Measurements from ENCODE around the gene SYNE4.

SYNE4 gene

DNA sequence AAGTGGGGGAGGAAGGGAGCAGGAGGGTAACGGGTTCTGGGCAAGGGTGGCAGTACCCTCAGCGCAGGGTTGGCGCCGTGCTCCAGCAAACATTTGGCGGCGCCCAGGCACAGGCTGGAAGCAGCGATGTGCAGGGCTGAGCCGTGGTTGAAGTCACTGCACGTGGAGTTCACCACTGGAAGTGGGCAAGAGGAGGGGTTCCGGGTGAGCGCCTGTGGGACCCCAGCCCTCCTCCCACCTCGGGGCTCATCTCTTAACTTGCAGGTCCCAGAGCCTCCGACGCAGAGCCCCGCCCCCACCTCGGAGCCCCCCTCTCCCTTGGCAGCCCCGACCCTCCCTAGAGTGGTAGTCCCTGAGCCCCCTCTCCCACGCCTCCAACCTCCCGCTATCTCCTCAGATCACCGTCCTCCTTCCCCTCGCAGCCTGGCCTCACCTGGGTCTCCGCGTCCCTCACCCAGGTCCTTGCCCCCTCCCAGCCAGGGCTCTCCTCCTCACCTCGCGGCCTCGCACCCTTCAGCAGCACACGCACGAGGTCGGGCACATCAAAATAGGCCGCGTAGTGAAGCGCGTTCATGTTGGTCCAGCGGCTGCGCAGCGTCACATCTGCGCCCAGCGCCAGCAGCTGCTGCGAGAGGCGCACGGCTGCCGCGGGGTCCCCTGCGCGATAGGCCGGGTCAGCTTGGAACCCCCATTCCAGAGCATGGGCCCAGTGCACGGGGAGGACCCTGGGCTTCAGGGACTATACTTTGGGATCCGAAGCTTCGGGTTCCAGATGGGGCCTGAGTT lies 17.7 kb upstream of the SYNE4 start:
- DNase-seq (ENCODE audit: low read depth): no peak

DNA sequence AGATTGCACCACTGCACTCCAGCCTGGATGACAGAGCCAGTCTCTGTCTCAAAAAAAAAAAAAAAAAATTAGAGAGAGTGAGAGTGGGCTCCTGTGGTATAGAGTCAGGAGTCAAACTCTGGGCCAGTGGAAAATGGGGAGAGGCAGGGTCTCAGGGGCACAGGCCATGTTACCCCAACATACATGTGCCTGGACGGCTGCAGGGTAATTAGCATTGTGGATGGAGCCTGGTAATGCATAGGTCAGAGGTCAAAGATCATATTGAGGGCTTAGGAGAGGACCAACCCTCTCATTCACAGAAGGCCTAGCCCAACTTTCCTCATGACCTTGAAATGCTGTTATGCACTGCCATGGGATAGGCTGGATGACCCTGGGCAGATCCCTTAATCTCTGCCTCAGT lies 16.9 kb upstream of the SYNE4 start:
- no peak for DNase-seq (ENCODE audit: low read depth)

DNA sequence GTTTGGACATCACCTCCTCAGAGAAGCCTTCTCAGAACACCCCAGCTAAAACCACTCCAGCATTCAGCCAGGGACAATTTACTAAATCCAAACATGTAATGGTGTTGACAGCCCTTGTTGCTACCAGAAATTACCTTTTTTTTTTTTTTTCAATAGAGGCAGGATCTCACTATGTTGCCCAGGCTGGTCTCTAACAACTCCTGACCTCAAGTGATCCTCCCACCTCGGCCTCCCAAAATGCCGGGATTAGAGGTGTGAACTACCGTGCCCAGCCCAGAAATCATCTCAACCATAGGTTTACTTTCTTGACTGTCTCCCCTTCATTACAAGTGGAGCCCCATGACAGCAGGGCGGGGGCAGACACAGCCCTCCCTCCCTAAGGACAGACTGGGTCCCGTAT lies 14.8 kb upstream of the SYNE4 start:
- DNase-seq (ENCODE audit: low read depth): no peak

DNA sequence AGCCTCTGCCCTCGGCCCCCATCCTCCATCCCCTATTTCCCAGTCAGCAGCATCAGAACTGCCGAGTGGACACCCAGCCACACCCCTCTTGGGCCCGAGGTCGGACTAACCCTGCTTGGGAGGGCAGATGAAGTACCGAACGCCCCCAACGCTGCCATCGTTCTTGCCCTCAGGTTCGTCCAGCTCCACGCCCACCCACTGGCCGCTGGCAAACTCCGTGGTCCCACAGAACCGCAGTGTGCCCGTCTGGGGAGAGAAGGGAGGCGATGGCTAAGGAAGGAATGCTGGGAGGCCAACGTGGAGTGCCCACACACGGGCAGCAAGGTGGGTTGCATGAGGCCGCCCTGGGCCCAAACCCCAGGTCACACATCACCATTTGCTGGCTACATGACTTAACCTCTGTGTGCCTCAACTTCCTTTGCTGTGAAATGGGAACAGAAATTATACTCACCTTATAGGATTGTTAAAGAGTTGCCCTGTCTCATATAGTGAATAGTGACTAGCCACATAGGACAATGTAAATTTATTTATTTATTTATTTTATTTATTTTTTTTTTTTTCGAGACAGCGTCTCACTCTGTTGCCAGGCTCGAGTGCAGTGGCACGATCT lies 10.6 kb upstream of the SYNE4 start:
- DNase-seq (ENCODE audit: low read depth): no peak

DNA sequence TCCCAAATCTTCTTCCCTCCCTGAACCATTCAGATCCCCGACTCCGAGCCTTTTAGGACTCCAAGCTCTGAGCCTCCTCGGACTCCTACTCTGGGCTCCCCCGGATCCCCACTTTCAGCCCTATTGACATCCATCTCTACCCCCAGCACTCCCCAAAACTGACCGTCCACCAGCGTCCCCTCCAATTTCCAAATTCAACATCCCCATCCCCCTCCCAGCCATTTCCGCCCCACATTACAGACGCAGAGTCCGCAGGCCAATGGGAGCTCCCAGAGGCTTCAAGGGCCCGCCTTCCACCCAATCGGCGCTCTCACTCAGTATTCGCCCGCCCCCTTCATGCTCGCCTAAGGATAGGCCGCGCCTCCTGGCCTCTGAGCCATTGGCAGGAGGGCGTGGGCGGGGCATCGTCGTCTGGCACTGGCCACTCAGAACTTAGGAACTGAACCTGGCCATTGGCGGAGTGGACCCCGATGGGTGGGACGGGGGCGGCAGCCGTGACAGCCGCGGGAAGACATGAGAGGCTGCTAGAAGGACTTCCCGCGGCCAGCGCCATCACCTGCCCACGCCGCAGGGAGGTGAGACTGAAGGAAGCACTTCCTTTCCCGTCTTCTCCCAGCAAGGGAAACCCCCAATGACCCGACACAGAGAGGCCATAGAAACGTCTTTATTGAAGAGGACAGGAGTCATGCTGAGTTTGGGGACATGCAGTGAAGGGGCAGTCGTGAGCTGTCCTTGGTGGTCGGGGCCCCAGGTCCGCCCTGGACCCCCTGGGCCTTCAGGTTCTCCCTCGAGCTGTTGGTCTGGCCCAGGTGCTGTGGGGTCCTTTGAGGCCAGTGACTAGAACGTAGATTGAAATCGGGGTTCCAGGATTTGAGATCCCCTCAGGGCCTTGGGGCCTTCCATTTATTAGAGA lies 5.7 kb upstream of the SYNE4 start, which contains the start of gene ALKBH6:
TSS of gene ALKBH6 (minus strand) at position 202 of the 913 bp plus-strand sequence. CDS start 816 bp downstream, outside the sequence.
- DNase-seq (ENCODE audit: low read depth): peak; percentile 97

DNA sequence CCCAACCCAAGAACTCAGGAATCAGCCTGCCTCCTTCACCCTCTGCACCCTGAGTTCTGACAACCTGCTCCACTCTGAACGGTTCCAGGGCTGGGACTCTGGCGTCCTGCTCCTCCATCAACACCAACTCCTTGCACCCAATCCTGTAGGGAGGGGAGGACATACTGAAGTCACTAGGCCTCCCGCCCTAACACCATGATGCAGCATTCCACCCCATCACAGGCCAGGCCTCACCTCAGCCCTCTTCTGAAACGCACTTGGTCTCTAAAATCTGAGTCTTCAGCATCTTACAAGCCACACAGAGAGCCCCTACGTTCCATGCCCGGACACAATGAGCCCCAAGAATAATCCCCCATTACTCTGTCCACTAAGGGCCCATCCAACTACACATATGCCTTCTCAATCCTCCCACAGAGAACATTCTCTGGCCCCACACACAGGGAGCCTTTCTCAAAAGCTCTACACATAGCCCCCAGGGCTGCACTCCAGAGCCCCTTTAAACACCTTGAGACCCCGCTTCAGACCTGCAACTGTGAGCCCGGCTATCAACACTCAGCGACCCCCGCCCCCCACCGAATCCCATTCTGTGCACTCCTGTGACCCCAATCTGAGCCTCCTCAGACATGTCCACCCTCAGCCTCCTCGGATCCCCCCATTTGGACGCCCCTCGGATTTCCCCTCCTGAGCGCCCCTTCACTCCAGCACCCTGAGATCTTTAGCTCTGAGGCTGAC lies 4.8 kb upstream of the SYNE4 start:
- no peak for DNase-seq (ENCODE audit: low read depth)

DNA sequence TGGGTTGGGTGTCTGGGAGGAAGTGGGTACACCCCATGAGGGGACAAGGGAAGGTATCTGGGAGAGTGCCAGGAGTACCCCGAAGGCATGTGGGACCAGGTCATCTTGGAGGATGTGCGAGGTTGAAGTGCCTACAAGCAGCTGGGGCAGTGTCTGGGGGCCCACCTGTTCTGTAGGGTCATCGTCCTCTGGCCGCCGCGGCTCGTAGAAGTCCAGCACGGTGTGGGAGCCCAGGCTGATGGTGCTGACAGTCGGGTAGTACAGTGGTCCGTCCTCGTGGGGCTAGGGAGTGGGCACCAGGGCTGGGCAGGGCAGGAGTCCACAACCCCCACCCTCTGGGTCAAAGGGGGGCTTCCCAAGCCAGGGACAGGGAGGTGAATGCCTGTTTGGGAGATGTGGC lies 1.8 kb upstream of the SYNE4 start:
- no peak for DNase-seq (ENCODE audit: low read depth)

DNA sequence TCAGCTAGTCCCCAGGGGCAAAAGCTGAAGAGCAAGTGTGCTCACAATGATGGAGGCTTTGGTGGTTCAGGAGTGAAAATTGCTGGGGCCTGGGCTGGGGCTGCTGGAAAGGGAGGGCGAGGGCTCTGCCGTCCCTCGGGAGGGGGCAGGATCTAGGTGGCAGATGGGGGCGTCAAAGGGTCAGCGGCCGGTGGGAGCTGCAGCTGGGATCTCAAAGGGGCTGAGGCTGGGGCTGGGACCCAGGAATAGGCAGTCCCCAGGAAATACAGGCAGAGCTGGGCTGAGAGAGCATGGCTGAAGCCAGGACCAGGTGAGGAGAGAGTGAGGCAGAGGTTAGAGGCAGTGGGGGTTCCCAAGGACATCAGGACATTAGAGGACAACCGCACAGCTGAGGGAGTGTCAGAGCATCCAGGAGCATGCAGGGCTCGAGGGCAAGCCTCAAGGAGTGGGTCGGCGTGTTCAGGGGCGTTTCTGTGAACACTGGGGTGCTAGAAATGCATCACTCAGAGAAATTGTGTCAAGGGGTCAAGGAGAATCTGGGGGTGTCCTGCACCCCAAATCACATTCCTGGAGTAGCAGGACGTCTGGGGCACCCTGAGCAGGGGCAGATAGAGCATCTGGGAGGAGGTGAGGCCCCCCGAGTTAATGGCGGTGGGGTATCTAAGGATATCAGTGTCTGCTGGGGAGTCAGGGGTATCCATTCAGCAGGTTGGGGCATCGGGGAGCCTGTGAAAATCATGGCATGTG lies 1.2 kb upstream of the SYNE4 start:
- DNase-seq (ENCODE audit: low read depth): no peak

DNA sequence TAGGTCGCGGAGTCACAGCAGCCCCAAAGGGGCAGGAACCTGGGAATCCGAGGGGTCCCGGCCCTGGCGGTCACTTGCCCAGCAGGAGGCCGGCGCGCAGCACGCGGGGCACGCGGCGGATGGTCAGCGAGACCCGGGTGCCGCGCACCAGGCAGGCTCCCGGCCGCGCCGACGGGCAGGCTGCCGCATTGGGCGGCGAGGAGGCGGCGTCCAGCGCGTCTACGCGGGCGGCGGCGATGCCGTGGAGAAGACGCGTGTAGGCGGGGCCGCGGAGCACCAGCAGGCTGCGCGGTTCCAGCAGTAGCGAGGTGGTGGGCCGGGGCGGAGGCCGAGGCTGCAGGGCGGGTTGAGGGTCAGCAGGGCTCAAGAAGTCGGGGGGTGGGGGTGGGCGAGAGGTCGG lies 607 bp upstream of the SYNE4 start:
- DNase-seq (ENCODE audit: low read depth): peak; percentile 22

DNA sequence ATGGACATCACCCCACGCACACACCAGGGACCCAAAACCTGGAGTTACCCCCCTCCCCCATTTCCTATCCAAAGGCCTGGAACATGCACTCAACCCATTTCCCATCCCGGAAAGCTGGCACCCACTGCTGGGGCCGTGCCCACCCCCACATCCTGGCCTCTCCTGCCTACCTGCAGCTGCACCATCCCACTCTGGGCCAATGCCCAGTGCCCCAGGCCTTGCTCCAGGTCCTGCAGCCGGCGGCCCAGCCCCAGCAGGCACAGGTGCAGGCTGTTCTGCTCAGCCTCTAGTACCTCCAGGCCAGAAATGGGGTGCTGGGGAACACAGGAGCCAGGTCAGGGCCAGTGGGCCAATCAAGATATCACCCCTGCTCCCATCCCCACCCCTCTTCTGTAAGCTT lies 1.7 kb downstream of the SYNE4 start:
- no peak for DNase-seq (ENCODE audit: low read depth)

DNA sequence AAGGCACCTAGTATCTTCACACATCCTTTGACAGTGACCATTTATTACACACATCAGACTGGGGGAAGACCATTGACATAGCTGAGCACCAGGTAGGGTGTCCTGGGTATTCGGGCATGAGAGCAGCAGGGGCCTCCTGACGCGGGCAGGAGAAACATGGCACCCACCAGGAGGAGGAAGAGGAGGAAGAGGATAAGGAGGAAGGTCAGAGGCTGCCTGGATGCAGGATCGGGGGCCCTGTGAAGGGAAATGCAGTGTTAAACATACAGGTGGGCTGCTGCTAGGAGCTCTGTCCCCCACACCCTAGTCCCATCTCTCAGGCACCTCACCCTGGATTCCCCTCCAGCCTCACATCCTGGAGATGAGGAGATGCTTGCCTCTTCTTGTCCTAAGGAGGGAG lies 5.3 kb downstream of the SYNE4 start:
- DNase-seq (ENCODE audit: low read depth): no peak

DNA sequence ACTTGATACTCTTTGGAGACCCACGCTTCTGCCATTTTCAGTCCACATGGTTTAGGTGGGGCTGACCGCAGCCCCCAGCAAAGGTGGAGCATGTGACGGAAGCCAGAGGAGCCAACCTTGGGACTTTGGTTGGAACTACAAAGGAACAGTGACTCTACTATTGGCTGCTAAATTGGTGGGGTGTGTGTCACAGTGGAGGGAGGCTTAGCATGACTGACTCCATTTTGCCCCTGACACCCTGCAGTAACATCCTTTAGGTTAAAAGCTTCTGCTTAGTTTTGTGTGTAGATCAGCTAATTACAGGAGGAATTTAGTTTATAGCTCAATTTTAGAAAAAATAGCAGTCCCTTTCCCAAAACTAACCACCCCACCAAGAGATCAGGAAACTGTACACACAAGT lies 7.0 kb downstream of the SYNE4 start:
- no peak for DNase-seq (ENCODE audit: low read depth)

DNA sequence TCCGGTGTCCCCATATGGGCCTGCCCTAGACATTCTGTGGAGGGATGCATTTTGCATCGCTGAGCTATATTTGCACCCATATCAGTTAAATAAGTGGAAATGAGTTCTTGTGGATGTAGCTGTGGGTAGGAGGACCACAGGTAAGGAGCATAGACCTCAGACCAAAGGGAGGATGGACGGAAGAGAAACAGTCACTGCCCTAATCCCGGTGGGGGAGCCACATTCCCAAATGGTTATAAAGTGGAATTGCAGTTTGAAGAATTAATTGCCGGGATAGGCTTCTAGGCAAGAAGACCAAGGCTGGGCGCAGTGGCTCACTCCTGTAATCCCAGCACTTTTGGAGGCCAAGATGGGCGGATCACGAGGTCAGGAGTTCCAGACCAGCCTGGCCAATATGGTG lies 11.8 kb downstream of the SYNE4 start:
- no peak for DNase-seq (ENCODE audit: low read depth)

DNA sequence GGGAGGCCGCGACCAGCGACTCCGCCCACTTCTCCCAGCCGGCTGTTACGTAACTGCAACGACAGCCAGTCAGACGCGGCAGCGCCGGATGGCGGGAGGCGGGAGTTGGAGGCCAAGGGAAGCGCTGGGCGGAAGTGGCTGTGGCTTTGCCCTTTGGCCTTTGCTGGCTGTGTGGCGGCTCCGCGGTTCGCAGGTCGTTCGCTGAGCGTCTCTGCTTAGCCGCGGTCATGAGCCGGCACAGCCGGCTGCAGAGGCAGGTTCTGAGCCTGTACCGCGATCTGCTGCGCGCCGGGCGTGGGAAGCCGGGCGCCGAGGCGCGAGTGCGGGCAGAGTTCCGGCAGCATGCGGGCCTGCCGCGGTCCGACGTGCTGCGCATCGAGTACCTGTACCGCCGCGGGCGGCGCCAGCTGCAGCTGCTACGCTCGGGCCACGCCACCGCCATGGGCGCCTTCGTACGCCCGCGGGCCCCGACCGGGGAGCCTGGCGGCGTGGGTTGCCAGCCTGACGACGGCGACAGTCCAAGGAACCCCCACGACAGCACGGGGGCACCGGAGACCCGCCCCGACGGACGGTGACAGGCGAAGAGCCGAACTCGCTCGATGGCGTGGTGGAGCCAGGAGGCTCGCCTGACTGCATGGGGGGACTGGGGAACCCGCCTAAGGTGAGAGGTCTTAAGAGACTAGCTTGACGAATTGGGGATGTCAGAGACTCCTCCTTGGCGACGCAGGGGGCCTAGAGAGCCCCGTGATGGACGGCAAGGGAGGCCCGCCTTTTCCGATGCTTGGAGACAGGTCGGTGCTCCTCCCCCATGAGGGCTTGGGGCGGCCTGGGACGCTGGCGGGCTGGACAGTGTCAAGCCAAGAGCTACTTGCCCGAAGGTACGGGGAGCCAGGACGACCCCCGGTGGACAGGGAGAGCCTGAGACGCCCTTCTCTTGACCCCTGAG lies 13.3 kb downstream of the SYNE4 start, which contains the start of gene SDHAF1:
TSS of gene SDHAF1 (plus strand) at position 141 of the 946 bp plus-strand sequence. CDS start at position 228, 87 bp downstream.
- peak; percentile 75 for DNase-seq (ENCODE audit: low read depth)

DNA sequence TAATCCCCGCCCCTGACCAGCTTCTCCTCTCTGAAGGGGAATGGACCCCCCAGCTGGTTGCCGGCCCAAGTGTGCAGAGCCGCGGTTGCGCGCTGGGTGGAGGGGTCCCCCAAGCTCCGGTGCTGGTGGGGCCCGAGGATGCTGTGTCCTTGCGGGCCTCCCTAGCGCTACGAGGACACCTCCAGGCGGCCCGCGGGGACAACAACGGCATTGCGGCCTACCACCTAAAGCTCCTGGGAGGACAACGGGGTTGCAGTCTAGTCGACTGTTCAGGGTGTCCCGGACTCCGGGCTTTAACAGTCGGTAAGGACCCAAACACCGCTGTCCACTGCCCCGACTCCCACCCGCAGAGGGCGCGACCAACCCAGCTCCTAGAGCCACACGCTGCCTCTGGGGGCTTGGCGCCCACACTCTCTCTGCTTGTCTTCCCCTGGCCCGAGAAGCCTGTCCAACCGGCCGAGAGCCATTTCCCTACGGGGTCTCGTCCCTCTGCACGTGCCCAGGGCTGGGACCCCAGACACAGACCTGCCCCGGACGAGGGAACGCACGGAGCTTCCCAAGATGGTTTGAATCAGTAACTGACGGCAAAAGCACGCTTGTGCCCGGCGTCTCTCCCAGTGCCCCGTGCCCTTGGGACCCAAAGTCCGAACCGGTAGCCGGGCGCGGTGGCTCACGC lies 14.6 kb downstream of the SYNE4 start:
- DNase-seq (ENCODE audit: low read depth): no peak

DNA sequence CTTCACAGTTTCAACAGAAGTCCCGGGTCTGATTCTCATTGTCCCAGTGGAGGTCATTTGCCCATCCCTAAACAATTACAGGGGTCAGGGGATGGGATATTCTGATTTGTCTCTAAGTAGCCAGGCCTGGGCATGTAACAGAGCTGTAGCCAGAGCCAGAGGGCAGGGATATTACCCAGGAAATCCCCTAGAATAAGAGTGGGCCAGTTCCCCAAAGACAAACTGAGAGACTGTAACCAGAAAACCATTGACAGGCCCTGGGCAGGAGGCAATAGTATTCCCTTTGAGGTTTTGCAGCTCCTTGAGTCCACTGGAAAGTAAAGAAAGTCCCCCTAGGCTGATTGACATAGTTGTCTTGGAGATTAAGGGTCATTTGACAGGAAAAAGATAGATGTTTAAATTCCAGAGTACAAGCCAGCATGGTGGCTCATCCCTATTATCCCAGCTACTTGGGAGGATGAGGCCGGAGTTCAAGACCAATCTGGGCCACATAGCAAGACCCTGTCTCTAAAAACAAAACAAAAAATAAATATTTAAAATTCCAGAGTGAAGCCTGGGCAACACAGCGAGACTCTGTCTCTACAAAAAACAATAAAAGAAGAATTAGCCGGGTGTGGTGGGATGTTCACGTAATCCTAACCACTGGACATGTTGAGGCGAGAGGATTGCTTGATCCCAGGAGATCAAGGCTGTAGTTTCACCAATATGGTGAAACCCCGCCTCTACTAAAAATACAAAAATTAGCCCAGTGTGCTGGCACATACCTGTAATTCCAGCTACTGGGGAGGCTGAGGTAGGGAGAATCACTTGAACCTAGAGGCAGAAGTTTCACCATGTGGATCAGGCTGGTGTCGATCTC lies 15.5 kb downstream of the SYNE4 start:
- no peak for DNase-seq (ENCODE audit: low read depth)

DNA sequence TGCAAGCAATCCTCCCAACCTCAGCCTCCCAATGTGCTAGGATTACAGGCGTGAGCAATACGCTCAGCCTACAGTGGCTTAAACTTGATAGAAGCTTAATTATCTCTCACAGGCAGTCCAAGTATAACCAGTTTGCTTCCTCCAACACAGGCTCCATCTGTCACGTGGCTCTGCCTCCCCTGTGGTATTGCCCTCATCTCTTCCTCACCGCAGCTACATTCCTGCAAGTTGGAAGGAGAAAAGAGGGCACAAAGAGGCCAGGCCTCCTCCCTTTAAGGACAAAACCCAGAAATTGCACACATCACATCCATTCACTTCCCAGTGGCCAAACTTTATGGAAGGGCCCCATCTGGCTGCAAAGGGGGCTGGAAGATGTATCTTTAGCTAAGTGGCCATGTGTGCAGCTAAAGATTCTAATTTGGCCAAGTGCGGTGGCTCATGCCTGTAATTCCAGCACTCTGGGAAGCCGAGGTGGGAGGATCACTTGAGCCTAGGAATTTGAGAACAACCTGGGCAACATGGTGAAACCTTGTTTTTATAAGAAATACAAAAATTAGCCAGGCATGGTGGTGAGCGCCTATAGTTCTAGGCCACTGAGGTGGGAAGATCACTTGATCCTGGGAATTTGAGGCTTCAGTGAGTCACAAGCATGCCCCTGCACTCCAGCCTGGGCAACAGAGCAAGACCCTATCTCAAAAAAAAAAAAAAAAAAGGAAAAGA lies 16.7 kb downstream of the SYNE4 start:
- no peak for DNase-seq (ENCODE audit: low read depth)

Measured in fibroblast of the conjunctiva (primary cell).